Frontal cortex (tissue), 4 donors: Measurements from ENCODE around the gene KDM2A. TPM values are rescaled to one million over a fixed set of nuclear protein-coding genes. Genes with fewer than 3 reads are reported as not detected.
"Not testable (repeated sequence)": the region's sequence is repeated elsewhere in the genome, so short reads cannot be mapped to it uniquely, and the experiment has no call there.

Experiments
- DNase-seq, 2 donors: peaks; one replicate each; pipeline ENCODE4 v3.0.0; 2012; ENCODE audit warnings: low spot score in 2 of 2
- FAIRE-seq: peaks from 2 replicates; lab custom pipeline; 2012; peaks lifted over from hg19 to GRCh38; lab: Jason Lieb, UNC
- total RNA-seq: library from RNA; depleted of rRNA; stranded (reverse); fragments of >200 nt; gene quantifications from one replicate; pipeline ENCODE4 v1.2.3, GENCODE V29; 2014
- donor health status: control.
- donor health status: control.
- donor health status: control.

The KDM2A gene
- total RNA-seq, 1 donor from 2014 or later: 35.5 TPM

- FAIRE-seq (no peak), DNase-seq (no peak)
Measured at GRCh38 chr11:67211656-67212436, 92.8 kb downstream of the KDM2A start.

- FAIRE-seq (no peak), DNase-seq (no peak)
Measured at GRCh38 chr11:67213178-67213621, 94.1 kb downstream of the KDM2A start.

GRCh38 chr11:67227726-67228125, 108.7 kb downstream of the KDM2A start:
- FAIRE-seq: no peak
- DNase-seq: no peak

GRCh38 chr11:67230406-67230805, 111.3 kb downstream of the KDM2A start:
- no peak for FAIRE-seq
- no peak for DNase-seq

- DNase-seq (no peak), FAIRE-seq (no peak)
Measured at GRCh38 chr11:67230886-67231285, 111.8 kb downstream of the KDM2A start.

- FAIRE-seq (no peak), DNase-seq (no peak)
Measured at GRCh38 chr11:67233584-67234190, 114.6 kb downstream of the KDM2A start.

GRCh38 chr11:67234571-67234970, 115.5 kb downstream of the KDM2A start:
- not testable (repeated sequence) for DNase-seq, FAIRE-seq

GRCh38 chr11:67237574-67237973, 118.5 kb downstream of the KDM2A start:
- no peak for FAIRE-seq
- DNase-seq: no peak

GRCh38 chr11:67238894-67239782, 120.1 kb downstream of the KDM2A start:
- DNase-seq: no peak

GRCh38 chr11:67239783-67240575, 120.9 kb downstream of the KDM2A start:
- DNase-seq: peak; percentile 75 to 81
- no peak for FAIRE-seq

More at GRCh38 chr11:67238894-67239782, 120.1 kb downstream of the KDM2A start:
- no peak for FAIRE-seq

GRCh38 chr11:67240576-67241389, 121.7 kb downstream of the KDM2A start:
- FAIRE-seq: no peak

GRCh38 chr11:67242548-67242947, 123.5 kb downstream of the KDM2A start:
- FAIRE-seq (no peak), DNase-seq (no peak)

More at GRCh38 chr11:67240576-67241389, 121.7 kb downstream of the KDM2A start:
- DNase-seq: no peak

- FAIRE-seq: no peak
Measured at GRCh38 chr11:67243051-67243450, 124.0 kb downstream of the KDM2A start.

GRCh38 chr11:67245046-67245445, 126.0 kb downstream of the KDM2A start:
- DNase-seq (no peak), FAIRE-seq (no peak)

More at GRCh38 chr11:67243051-67243450, 124.0 kb downstream of the KDM2A start:
- no peak for DNase-seq

GRCh38 chr11:67247946-67248550, 129.0 kb downstream of the KDM2A start:
- DNase-seq: no peak
- no peak for FAIRE-seq

GRCh38 chr11:67248653-67249052, 129.6 kb downstream of the KDM2A start:
- FAIRE-seq (no peak), DNase-seq (no peak)

- no peak for FAIRE-seq
Measured at GRCh38 chr11:67250059-67251043, 131.3 kb downstream of the KDM2A start.

More at GRCh38 chr11:67250059-67251043, 131.3 kb downstream of the KDM2A start:
- no peak for DNase-seq
